Measurements from ENCODE around the gene PCP4.

The PCP4 gene

DNA sequence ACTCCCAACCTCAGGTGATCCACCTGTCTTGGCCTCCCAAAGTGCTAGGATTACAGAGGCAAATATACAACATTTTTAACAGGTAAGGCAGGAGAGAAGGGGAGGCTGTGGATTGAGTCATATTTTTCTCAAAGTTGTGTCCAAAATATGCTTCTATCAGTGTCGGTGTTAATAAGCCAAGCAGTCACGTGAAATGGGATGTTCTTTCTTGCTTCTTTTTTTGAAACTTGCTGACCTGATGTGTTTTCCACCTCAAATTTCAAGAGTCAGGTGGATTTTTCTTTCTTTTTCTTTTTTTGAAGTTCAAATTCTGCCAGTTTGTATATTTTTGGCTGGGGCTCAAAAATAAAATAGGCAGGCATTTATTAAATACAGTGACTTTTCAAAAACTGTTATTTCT is 91.5 kb downstream of the PCP4 start:
- Mint-ChIP-seq H3K36me3 (ENCODE audit: low read depth) (peaks cover 8% of the 10 kb centered on the region), H3K9me3 (peaks cover 37% of the 10 kb centered on the region), H3K4me1 (peaks cover 7% of the 10 kb centered on the region), H3K27me3 (ENCODE audit: low read depth, poor library complexity) (peaks cover 3% of the 10 kb centered on the region), H3K27ac (no peak overlapping the region), H3K4me3 (no peak overlapping the region)
- no peak for DNase-seq
- TF ChIP-seq CTCF (IDR thresholded peaks at IDR 0.05), result no peak

- no peaks in the 10 kb centered on the region for H3K4me1 Mint-ChIP-seq
- no peak overlapping the region for H3K27ac Mint-ChIP-seq
- H3K9me3 Mint-ChIP-seq, result peaks cover 47% of the 10 kb centered on the region
These were observed 94.0 kb downstream of the PCP4 start for GRCh38 chr21:39961251-39961650.

GRCh38 chr21:39965026-39965425 is 97.8 kb downstream of the PCP4 start:
- H3K4me3 Mint-ChIP-seq, result no peak overlapping the region
- H3K4me1 Mint-ChIP-seq, result no peaks in the 10 kb centered on the region
- H3K27ac Mint-ChIP-seq, result no peak overlapping the region
- DNase-seq, result no peak
- peaks cover 11% of the 10 kb centered on the region for H3K27me3 Mint-ChIP-seq (ENCODE audit: low read depth, poor library complexity)
- no peak for TF ChIP-seq CTCF (IDR thresholded peaks at IDR 0.05)
- H3K36me3 Mint-ChIP-seq (ENCODE audit: low read depth), result peaks cover 5% of the 10 kb centered on the region
- peaks cover 50% of the 10 kb centered on the region for H3K9me3 Mint-ChIP-seq

More at GRCh38 chr21:39961251-39961650, 94.0 kb downstream of the PCP4 start:
- H3K36me3 Mint-ChIP-seq (ENCODE audit: low read depth), result peaks cover 8% of the 10 kb centered on the region
- TF ChIP-seq CTCF (IDR thresholded peaks at IDR 0.05), result no peak
- peaks cover 5% of the 10 kb centered on the region for H3K27me3 Mint-ChIP-seq (ENCODE audit: low read depth, poor library complexity)
- no peak for DNase-seq
- no peak overlapping the region for H3K4me3 Mint-ChIP-seq

- H3K27me3 Mint-ChIP-seq (ENCODE audit: low read depth, poor library complexity), result peaks cover 8% of the 10 kb centered on the region
- no peak overlapping the region for H3K4me3 Mint-ChIP-seq
- H3K4me1 Mint-ChIP-seq, result no peaks in the 10 kb centered on the region
- no peak for TF ChIP-seq CTCF (IDR thresholded peaks at IDR 0.05)
- H3K27ac Mint-ChIP-seq, result no peak overlapping the region
- peaks cover 33% of the 10 kb centered on the region for H3K9me3 Mint-ChIP-seq
- no peak for DNase-seq
- no peaks in the 10 kb centered on the region for H3K36me3 Mint-ChIP-seq (ENCODE audit: low read depth)
These were observed 99.5 kb downstream of the PCP4 start for GRCh38 chr21:39966786-39967185.

DNA sequence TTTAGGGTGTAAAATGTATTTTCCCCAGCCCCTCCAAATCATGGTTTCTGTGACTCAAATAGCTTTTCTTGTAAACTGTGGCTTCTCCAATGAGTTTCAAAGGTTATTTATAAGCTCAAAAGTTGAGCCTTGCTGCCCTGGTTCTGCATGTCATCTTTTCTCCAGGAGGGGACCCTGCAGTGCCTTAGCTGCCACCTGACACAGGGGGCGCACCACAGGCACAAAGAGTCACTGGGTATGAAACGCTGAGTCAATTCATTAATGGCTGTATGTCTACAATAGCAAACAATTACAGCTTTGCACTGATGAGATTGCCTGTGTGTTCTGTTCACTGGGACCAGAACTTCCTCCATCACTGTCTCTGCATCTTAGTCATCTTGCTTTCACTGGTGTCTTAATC is 100.8 kb downstream of the PCP4 start:
- H3K9me3 Mint-ChIP-seq, result peaks cover 28% of the 10 kb centered on the region
- H3K36me3 Mint-ChIP-seq (ENCODE audit: low read depth), result no peaks in the 10 kb centered on the region
- H3K27me3 Mint-ChIP-seq (ENCODE audit: low read depth, poor library complexity), result peaks cover 8% of the 10 kb centered on the region
- H3K4me1 Mint-ChIP-seq, result peaks cover 6% of the 10 kb centered on the region
- no peak overlapping the region for H3K27ac Mint-ChIP-seq
- no peak overlapping the region for H3K4me3 Mint-ChIP-seq
- DNase-seq, result no peak
- TF ChIP-seq CTCF (IDR thresholded peaks at IDR 0.05), result no peak

DNA sequence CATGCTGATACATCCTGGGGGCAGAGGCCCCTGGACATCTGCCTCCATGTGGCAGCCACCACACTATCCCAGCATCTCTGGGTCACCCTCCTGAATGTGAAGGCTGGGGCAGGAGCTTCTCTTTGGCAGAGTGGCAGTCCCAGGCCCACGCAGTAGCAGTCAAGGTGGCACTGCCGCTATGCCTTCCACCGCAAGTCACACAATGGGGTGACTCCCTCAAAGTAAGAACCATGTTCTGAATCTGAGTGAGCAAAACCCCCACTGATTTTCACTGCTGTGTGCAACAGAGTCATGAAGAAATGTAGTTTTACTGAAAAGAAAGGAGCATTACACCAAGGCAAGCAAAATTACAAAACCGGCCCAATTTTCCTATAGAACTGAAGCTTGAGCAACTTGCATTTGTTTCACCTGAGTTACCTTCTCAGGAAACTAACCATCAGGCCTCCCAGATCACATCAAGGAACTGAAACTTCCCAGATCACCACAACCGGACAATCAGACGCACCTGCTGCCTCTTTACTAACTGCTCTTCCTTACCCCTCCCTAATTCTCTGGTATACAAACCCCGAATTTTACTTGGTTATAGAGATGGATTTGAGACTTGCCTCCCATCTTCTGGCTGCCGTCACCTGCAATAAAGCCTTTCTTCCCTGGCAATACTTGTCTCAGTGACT is 102.6 kb downstream of the PCP4 start:
- H3K9me3 Mint-ChIP-seq, result peaks cover 28% of the 10 kb centered on the region
- H3K36me3 Mint-ChIP-seq (ENCODE audit: low read depth), result no peaks in the 10 kb centered on the region
- TF ChIP-seq CTCF (IDR thresholded peaks at IDR 0.05), result no peak
- peaks cover 6% of the 10 kb centered on the region for H3K4me1 Mint-ChIP-seq
- DNase-seq, result no peak
- no peak overlapping the region for H3K27ac Mint-ChIP-seq
- H3K27me3 Mint-ChIP-seq (ENCODE audit: low read depth, poor library complexity), result peaks cover 8% of the 10 kb centered on the region
- no peak overlapping the region for H3K4me3 Mint-ChIP-seq
